Peyer's patch (tissue), 4 donors: ENCODE results near the gene SCAI. TPM values are rescaled to one million over a fixed set of nuclear protein-coding genes. Genes with fewer than 3 reads are reported as not detected.

Experiments used
- DNase-seq, 3 donors: peaks; one replicate each; pipeline ENCODE4 v3.0.0-alpha.2; 2017 to 2019
- H3K27ac ChIP-seq, 4 donors: fragments of 200-600 bp; sonication (generic); one replicate each; pipeline ENCODE4 v1.5.1; 2016 to 2019
- H3K27me3 ChIP-seq, 2 donors: fragments of 200-600 bp; sonication (generic); one replicate each; pipeline ENCODE4 v1.5.1; 2019
- H3K36me3 ChIP-seq, 3 donors: fragments of 200-600 bp; sonication (generic); one replicate each; pipeline ENCODE4 v1.5.1; 2016 to 2019
- H3K4me1 ChIP-seq, 4 donors: fragments of 200-600 bp; sonication (generic); one replicate each; pipeline ENCODE4 v1.5.1; 2016 to 2019
- H3K4me3 ChIP-seq, 4 donors: fragments of 200-600 bp; sonication (generic); 1 replicate in 3 of 4; 2 replicates in 1 of 4; pipeline ENCODE4 v1.5.1; 2016 to 2019; ENCODE audit warnings: mild to moderate bottlenecking in 1 of 4
- H3K9me3 ChIP-seq, 4 donors: fragments of 200-600 bp; sonication (generic); one replicate each; pipeline ENCODE4 v1.5.1; 2016 to 2019; ENCODE audit warnings: mild to moderate bottlenecking in 1 of 4
- POLR2A ChIP-seq, 2 donors: fragments of 450-650 bp; IDR thresholded peaks; one replicate each; pipeline ENCODE4 v1.5.1; 2017; ENCODE audit warnings: antibody characterized with exemption in 2 of 2, mild to moderate bottlenecking in 2 of 2, moderate library complexity in 2 of 2
- total RNA-seq, 4 donors: library from RNA; depleted of rRNA; stranded (reverse); fragments of >200 nt; gene quantifications; one replicate each; pipeline ENCODE4 v1.1.0, GENCODE V29; 2016
- TF ChIP-seq, protein P1 (sequence below), 6 experiments: fragments of 450-650 bp in 4 of 6; fragments of 200-600 bp in 2 of 6; sonication (generic) in 1 of 6; IDR thresholded peaks; one replicate each; pipeline ENCODE4 v1.5.1; 2017 to 2019; ENCODE audit warnings: antibody characterized with exemption in 6 of 6, mild to moderate bottlenecking in 3 of 6, moderate library complexity in 1 of 6

SCAI gene
- total RNA-seq, 4 donors from 2014 or later, result 8.7 to 32.2 (median 11.7) TPM

DNA sequence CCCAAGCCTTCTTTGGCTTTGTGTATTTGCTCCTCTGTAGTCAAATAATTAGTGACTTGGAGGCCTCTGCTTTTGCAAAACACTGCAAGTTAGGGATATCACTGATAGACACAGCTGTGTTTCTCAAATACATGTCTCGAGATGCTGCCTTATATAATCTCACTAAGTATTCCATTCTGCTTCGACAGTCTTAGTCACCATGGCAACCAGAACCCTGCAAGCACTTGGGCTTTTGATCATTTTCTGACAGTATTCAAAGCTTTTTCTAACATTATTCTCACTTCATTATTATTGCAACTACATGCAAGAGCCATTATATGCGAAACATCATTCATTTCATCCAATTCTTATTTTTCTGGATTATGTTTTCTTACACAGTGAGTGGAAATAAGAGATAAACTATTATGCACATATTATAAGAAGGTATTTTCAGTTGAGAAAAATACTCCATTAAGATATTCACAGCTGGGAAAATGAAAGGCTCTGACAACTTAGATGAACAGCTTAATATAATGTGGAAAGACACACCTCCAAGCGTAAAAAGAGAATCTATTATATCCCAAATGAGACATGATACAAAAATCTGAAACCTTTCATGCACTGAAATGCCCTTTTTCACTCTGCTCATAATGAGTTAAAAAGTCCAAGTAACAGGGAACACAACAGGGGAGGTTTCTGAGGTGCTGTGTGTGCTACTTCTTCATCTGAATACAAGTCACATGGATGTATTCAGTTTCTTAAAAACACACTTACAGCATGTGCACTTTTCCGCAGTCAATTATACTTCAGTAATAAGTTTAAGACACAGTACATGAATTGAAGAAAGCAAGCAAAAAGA is 93.9 kb downstream of the SCAI start:
- Histone ChIP-seq H3K4me1 (no peaks in the 10 kb centered on the region), H3K27me3 (no peaks in the 10 kb centered on the region), H3K9me3 (no peaks in the 10 kb centered on the region), H3K4me3 (no peak overlapping the region), H3K36me3 (no peaks in the 10 kb centered on the region), H3K27ac (no peak overlapping the region)
- no peak for DNase-seq
- TF ChIP-seq, protein P1, sequence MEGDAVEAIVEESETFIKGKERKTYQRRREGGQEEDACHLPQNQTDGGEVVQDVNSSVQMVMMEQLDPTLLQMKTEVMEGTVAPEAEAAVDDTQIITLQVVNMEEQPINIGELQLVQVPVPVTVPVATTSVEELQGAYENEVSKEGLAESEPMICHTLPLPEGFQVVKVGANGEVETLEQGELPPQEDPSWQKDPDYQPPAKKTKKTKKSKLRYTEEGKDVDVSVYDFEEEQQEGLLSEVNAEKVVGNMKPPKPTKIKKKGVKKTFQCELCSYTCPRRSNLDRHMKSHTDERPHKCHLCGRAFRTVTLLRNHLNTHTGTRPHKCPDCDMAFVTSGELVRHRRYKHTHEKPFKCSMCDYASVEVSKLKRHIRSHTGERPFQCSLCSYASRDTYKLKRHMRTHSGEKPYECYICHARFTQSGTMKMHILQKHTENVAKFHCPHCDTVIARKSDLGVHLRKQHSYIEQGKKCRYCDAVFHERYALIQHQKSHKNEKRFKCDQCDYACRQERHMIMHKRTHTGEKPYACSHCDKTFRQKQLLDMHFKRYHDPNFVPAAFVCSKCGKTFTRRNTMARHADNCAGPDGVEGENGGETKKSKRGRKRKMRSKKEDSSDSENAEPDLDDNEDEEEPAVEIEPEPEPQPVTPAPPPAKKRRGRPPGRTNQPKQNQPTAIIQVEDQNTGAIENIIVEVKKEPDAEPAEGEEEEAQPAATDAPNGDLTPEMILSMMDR (IDR thresholded peaks at IDR 0.05), result no peak
- TF ChIP-seq POLR2A (IDR thresholded peaks at IDR 0.05), result no peak

DNA sequence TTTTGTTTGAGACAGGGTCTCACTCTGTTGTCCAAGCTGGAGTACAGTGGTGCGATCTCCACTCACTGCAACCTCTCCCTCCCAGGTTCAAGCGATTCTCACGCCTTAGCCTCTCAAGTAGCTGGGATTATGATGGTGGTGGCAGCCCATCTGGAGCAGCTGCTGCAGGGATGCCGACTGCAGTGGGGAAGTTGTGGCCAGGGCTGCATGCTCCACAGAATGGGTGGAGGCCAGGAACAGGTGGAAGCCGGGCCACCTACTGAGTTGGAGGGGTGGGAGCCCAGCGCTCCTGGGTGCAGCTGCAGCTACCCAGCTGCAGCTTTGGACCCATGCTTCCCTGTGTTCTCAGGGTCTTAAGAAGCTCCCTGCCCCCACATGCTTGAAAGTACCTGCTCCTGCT is 99.7 kb downstream of the SCAI start:
- TF ChIP-seq POLR2A (IDR thresholded peaks at IDR 0.05), result no peak
- TF ChIP-seq, protein P1 (IDR thresholded peaks at IDR 0.05), result no peak
- no peak for DNase-seq
- Histone ChIP-seq H3K9me3 (no peaks in the 10 kb centered on the region), H3K27ac (no peak overlapping the region), H3K27me3 (no peaks in the 10 kb centered on the region), H3K4me1 (no peaks in the 10 kb centered on the region), H3K4me3 (no peak overlapping the region), H3K36me3 (no peaks in the 10 kb centered on the region)

GRCh38 chr9:125043148-125043547 is 100.2 kb downstream of the SCAI start:
- H3K27ac ChIP-seq, result no peak overlapping the region
- no peaks in the 10 kb centered on the region for H3K9me3 ChIP-seq
- TF ChIP-seq, protein P1 (IDR thresholded peaks at IDR 0.05), result no peak
- no peak for TF ChIP-seq POLR2A (IDR thresholded peaks at IDR 0.05)
- no peak for DNase-seq
- H3K4me3 ChIP-seq, result no peak overlapping the region
- no peaks in the 10 kb centered on the region for H3K27me3 ChIP-seq
- no peaks in the 10 kb centered on the region for H3K4me1 ChIP-seq
- H3K36me3 ChIP-seq, result no peaks in the 10 kb centered on the region

GRCh38 chr9:125038166-125038565 is 105.2 kb downstream of the SCAI start:
- Histone ChIP-seq H3K4me3 (no peak overlapping the region), H3K27me3 (no peaks in the 10 kb centered on the region), H3K4me1 (no peaks in the 10 kb centered on the region), H3K9me3 (no peaks in the 10 kb centered on the region), H3K27ac (no peak overlapping the region), H3K36me3 (no peaks in the 10 kb centered on the region)
- DNase-seq, result no peak
- TF ChIP-seq POLR2A (IDR thresholded peaks at IDR 0.05), result no peak
- TF ChIP-seq, protein P1 (IDR thresholded peaks at IDR 0.05), result no peak

- no peak overlapping the region for H3K4me3 ChIP-seq
- no peak for TF ChIP-seq POLR2A (IDR thresholded peaks at IDR 0.05)
- TF ChIP-seq, protein P1 (IDR thresholded peaks at IDR 0.05), result no peak
Observed at GRCh38 chr9:125028041-125028440, 115.3 kb downstream of the SCAI start.

More at GRCh38 chr9:125028041-125028440, 115.3 kb downstream of the SCAI start:
- H3K9me3 ChIP-seq, result no peaks in the 10 kb centered on the region
- DNase-seq, result no peak
- H3K4me1 ChIP-seq, result peaks cover 0 to 4% (median 0%) of the 10 kb centered on the region in 4 donors
- no peaks in the 10 kb centered on the region for H3K27me3 ChIP-seq
- H3K27ac ChIP-seq, result no peak overlapping the region
- no peaks in the 10 kb centered on the region for H3K36me3 ChIP-seq
